Measurements from ENCODE around the gene RBM26. TPM values are rescaled to one million over a fixed set of nuclear protein-coding genes. Genes with fewer than 3 reads are reported as not detected.

Gene RBM26
- total and polyA plus RNA-seq, 2 donors (not counting 1 experiment from before 2014, with no cell fraction given), result 19.9 to 20.3 TPM

- H3K27me3 ChIP-seq (ENCODE audit: control insufficient read depth, insufficient read depth, low read length), result no peaks in the 10 kb centered on the region
- no peak for TF ChIP-seq EZH2 (IDR thresholded peaks at IDR 0.05; ENCODE audit: low read length, missing control alignments)
- TF ChIP-seq CTCF (conservative IDR thresholded peaks at IDR 0.05 in 1 of 2, IDR thresholded peaks at IDR 0.05 in 1 of 2; ENCODE audit: low read depth in 1 of 2, low read length in 2 of 2), result no peak
- H3K4me3 ChIP-seq (replicated peaks in 1 of 4; ENCODE audit: control extremely low read depth in 1 of 4, insufficient read depth in 1 of 4, low read depth in 3 of 4, low read length in 4 of 4), result no peak overlapping the region
- no peaks in the 10 kb centered on the region for H3K9me3 ChIP-seq (ENCODE audit: control insufficient read depth, insufficient read depth, low read depth, low read length)
- no peak overlapping the region for H2AFZ ChIP-seq (ENCODE audit: low read length)
- no peak overlapping the region for H3K9ac ChIP-seq (ENCODE audit: insufficient read depth, low read length)
- no peaks in the 10 kb centered on the region for H3K79me2 ChIP-seq (ENCODE audit: control insufficient read depth, insufficient read depth, low read length)
- DNase-seq (ENCODE audit: low read depth in 2 of 2), result no peak
- H3K4me2 ChIP-seq (ENCODE audit: extremely low read depth, insufficient read depth, low read length), result no peak overlapping the region
- no peak overlapping the region for H3K27ac ChIP-seq (ENCODE audit: insufficient read depth, low read length)
- no peaks in the 10 kb centered on the region for H4K20me1 ChIP-seq (ENCODE audit: control insufficient read depth, extremely low read depth, insufficient read depth, low read length)
- H3K36me3 ChIP-seq (ENCODE audit: control insufficient read depth, insufficient read depth, low read length), result peaks cover 2% of the 10 kb centered on the region
- H3K4me1 ChIP-seq (ENCODE audit: control insufficient read depth, extremely low read depth, insufficient read depth, low read length), result no peaks in the 10 kb centered on the region
Observed at GRCh38 chr13:79361299-79361698, 44.8 kb downstream of the RBM26 start.

- no peaks in the 10 kb centered on the region for H3K9me3 ChIP-seq (ENCODE audit: control insufficient read depth, insufficient read depth, low read depth, low read length)
- H3K27me3 ChIP-seq (ENCODE audit: control insufficient read depth, insufficient read depth, low read length), result no peaks in the 10 kb centered on the region
- H3K36me3 ChIP-seq (ENCODE audit: control insufficient read depth, insufficient read depth, low read length), result peaks cover 2% of the 10 kb centered on the region
Observed at GRCh38 chr13:79360095-79360494, 46.0 kb downstream of the RBM26 start.

GRCh38 chr13:79359064-79359463 is 47.0 kb downstream of the RBM26 start:
- Histone ChIP-seq H3K9me3 (ENCODE audit: control insufficient read depth, insufficient read depth, low read depth, low read length) (no peaks in the 10 kb centered on the region), H3K4me1 (ENCODE audit: control insufficient read depth, extremely low read depth, insufficient read depth, low read length) (no peaks in the 10 kb centered on the region), H4K20me1 (ENCODE audit: control insufficient read depth, extremely low read depth, insufficient read depth, low read length) (no peaks in the 10 kb centered on the region), H3K9ac (ENCODE audit: insufficient read depth, low read length) (no peak overlapping the region), H3K79me2 (ENCODE audit: control insufficient read depth, insufficient read depth, low read length) (no peaks in the 10 kb centered on the region), H3K4me2 (ENCODE audit: extremely low read depth, insufficient read depth, low read length) (no peak overlapping the region), H3K36me3 (ENCODE audit: control insufficient read depth, insufficient read depth, low read length) (peaks cover 5% of the 10 kb centered on the region), H3K27me3 (ENCODE audit: control insufficient read depth, insufficient read depth, low read length) (no peaks in the 10 kb centered on the region), H3K27ac (ENCODE audit: insufficient read depth, low read length) (no peak overlapping the region), H3K4me3 (replicated peaks in 1 of 4; ENCODE audit: control extremely low read depth in 1 of 4, insufficient read depth in 1 of 4, low read depth in 3 of 4, low read length in 4 of 4) (no peak overlapping the region), H2AFZ (ENCODE audit: low read length) (no peak overlapping the region)
- DNase-seq (ENCODE audit: low read depth in 2 of 2), result no peak
- TF ChIP-seq CTCF (conservative IDR thresholded peaks at IDR 0.05 in 1 of 2, IDR thresholded peaks at IDR 0.05 in 1 of 2; ENCODE audit: low read depth in 1 of 2, low read length in 2 of 2) (no peak), EZH2 (IDR thresholded peaks at IDR 0.05; ENCODE audit: low read length, missing control alignments) (no peak)

More at GRCh38 chr13:79360095-79360494, 46.0 kb downstream of the RBM26 start:
- TF ChIP-seq CTCF (conservative IDR thresholded peaks at IDR 0.05 in 1 of 2, IDR thresholded peaks at IDR 0.05 in 1 of 2; ENCODE audit: low read depth in 1 of 2, low read length in 2 of 2) (no peak), EZH2 (IDR thresholded peaks at IDR 0.05; ENCODE audit: low read length, missing control alignments) (no peak)
- Histone ChIP-seq H3K4me3 (replicated peaks in 1 of 4; ENCODE audit: control extremely low read depth in 1 of 4, insufficient read depth in 1 of 4, low read depth in 3 of 4, low read length in 4 of 4) (no peak overlapping the region), H3K4me2 (ENCODE audit: extremely low read depth, insufficient read depth, low read length) (no peak overlapping the region), H3K79me2 (ENCODE audit: control insufficient read depth, insufficient read depth, low read length) (no peaks in the 10 kb centered on the region), H3K9ac (ENCODE audit: insufficient read depth, low read length) (no peak overlapping the region), H3K27ac (ENCODE audit: insufficient read depth, low read length) (no peak overlapping the region), H2AFZ (ENCODE audit: low read length) (no peak overlapping the region), H4K20me1 (ENCODE audit: control insufficient read depth, extremely low read depth, insufficient read depth, low read length) (no peaks in the 10 kb centered on the region), H3K4me1 (ENCODE audit: control insufficient read depth, extremely low read depth, insufficient read depth, low read length) (no peaks in the 10 kb centered on the region)
- no peak for DNase-seq (ENCODE audit: low read depth in 2 of 2)

Measured in fibroblast of lung (primary cell).